Esophagus muscularis mucosa (tissue), 4 donors: Measurements from ENCODE around the gene RIN1. TPM values are rescaled to one million over a fixed set of nuclear protein-coding genes. Genes with fewer than 3 reads are reported as not detected.

ENCODE experiments used
- DNase-seq: peaks from one replicate; pipeline ENCODE4 v3.0.0-alpha.2; 2017; ENCODE audit errors: extremely low spot score
- H3K27ac ChIP-seq, 4 donors: fragments of 200-600 bp; sonication (generic); replicated peaks in 1 of 4; 1 replicate in 3 of 4; 2 replicates in 1 of 4; pipeline ENCODE4 v1.5.1; 2016 to 2019; ENCODE audit warnings: mild to moderate bottlenecking in 1 of 4
- H3K27me3 ChIP-seq, 4 donors: fragments of 200-600 bp; sonication (generic); one replicate each; pipeline versions ENCODE4 v1.5.1 to v1.6.0; 2016 to 2019
- H3K36me3 ChIP-seq, 4 donors: fragments of 200-600 bp; sonication (generic); one replicate each; pipeline ENCODE4 v1.5.1; 2016 to 2019
- H3K4me1 ChIP-seq, 4 donors: fragments of 200-600 bp; sonication (generic); one replicate each; pipeline ENCODE4 v1.5.1; 2016 to 2019
- H3K4me3 ChIP-seq, 4 donors: fragments of 200-600 bp; sonication (generic); 1 replicate in 2 of 4; 2 replicates in 2 of 4; pipeline ENCODE4 v1.5.1; 2016 to 2019; ENCODE audit warnings: mild to moderate bottlenecking in 4 of 4, moderate library complexity in 1 of 4
- H3K9me3 ChIP-seq, 4 donors: fragments of 200-600 bp; sonication (generic); 1 replicate in 3 of 4; 2 replicates in 1 of 4; pipeline ENCODE4 v1.5.1; 2016 to 2019
- CTCF ChIP-seq, 3 experiments: fragments of 200-600 bp in 2 of 3; fragments of 450-650 bp in 1 of 3; sonication (generic) in 2 of 3; IDR thresholded peaks; one replicate each; pipeline ENCODE4 v1.5.1; 2017 to 2019; ENCODE audit warnings: antibody characterized with exemption in 3 of 3, mild to moderate bottlenecking in 2 of 3, moderate library complexity in 1 of 3
- EP300 ChIP-seq: sonication (generic); formaldehyde crosslinking; IDR thresholded peaks from one replicate; pipeline ENCODE4 v1.6.1; 2017; ENCODE audit warnings: antibody characterized with exemption
- POLR2A ChIP-seq: fragments of 450-650 bp; IDR thresholded peaks from one replicate; pipeline ENCODE4 v1.6.1; 2017; ENCODE audit warnings: antibody characterized with exemption, moderate library complexity, mild to moderate bottlenecking, low read depth
- POLR2AphosphoS5 ChIP-seq, 2 donors: sonication (generic); formaldehyde crosslinking; IDR thresholded peaks; one replicate each; pipeline ENCODE4 v1.6.1; 2017; ENCODE audit warnings: antibody characterized with exemption in 2 of 2
- WGBS: methylation state at CpG from one replicate; pipeline ENCODE4 v1.1.5; 2018; 5-methylcytosine and 5-hydroxymethylcytosine counted together
- intact Hi-C: fragments of 100-400 bp; cut with DNase I; formaldehyde crosslinking; loops from one replicate; pipeline ENCODE4 v1.15.1; 2023
- total RNA-seq, 4 donors: library from RNA; depleted of rRNA; stranded (reverse); fragments of >200 nt; gene quantifications; one replicate each; pipeline versions ENCODE4 v1.1.0 to v1.2.1, GENCODE V29; 2016

The RIN1 gene
- total RNA-seq, 4 donors from 2014 or later = 3.1 to 6.6 (median 4.5) TPM

GRCh38 chr11:66293777-66294625, 42.2 kb downstream of the RIN1 start:
- no peak for DNase-seq
- Histone ChIP-seq H3K4me1 (peaks cover 12 to 25% (median 23%) of the 10 kb centered on the region in 4 donors), H3K9me3 (no peaks in the 10 kb centered on the region), H3K36me3 (no peaks in the 10 kb centered on the region), H3K27ac (no peak overlapping the region), H3K27me3 (peaks cover 2 to 71% (median 20%) of the 10 kb centered on the region in 4 donors), H3K4me3 (no peak overlapping the region)
- 74% methylated on average over 15 of the region's 30 CpGs for WGBS
- TF ChIP-seq POLR2AphosphoS5 (IDR thresholded peaks at IDR 0.05) (no peak), EP300 (no peak)
- intact Hi-C loops = no loop called here

GRCh38 chr11:66293352-66293751, 42.9 kb downstream of the RIN1 start:
- intact Hi-C loops = no loop called here
- H3K36me3 ChIP-seq = no peaks in the 10 kb centered on the region
- H3K27me3 ChIP-seq = peaks cover 2 to 70% (median 20%) of the 10 kb centered on the region in 4 donors
- WGBS = 79% methylated on average over 4 of the region's 4 CpGs
- no peak overlapping the region for H3K4me3 ChIP-seq
- TF ChIP-seq CTCF (IDR thresholded peaks at IDR 0.05) = no peak
- no peak for TF ChIP-seq POLR2AphosphoS5 (IDR thresholded peaks at IDR 0.05)
- no peaks in the 10 kb centered on the region for H3K9me3 ChIP-seq
- peaks cover 13 to 28% (median 24%) of the 10 kb centered on the region in 4 donors for H3K4me1 ChIP-seq
- H3K27ac ChIP-seq = no peak overlapping the region
- DNase-seq = no peak

DNA sequence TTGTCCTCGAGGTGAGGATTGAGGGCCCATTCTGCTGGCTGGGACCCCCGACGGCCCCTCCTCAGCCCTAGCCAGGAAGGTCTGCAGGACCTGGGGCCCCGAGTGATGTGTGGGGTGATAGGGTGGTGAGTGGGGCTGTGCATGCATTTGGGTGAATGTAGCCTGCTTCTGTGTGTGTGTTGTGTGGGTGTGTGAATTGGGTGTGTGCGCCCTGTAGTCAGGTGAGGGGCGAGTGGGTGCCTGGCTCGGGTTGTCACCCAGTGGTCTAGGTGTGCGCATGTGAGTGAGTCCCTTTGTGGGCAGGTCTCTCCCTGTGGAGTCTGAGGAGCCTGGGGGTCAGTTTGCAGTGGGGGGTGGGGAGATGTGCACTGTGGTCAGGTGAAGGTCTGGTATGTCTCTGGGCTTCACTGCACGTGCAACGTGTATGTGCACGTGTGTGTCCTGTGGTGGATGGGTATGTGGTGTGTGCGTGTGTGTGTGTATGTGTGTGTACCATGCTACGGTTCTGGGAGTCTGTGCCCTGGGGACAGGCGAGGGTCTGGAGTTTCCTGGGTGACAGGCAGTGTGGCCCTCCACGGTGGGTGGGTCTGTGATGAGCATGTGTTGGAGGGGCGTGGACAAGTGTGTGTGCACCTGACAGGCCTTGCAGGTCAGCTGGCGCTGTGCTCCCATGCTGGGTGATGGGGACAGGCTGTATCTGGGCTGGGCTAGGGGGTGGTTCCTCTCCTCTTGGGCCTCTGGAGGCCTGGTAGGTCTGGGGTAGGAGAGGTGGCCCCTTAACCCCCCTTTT, 43.5 kb downstream of the RIN1 start:
- intact Hi-C loops = no loop called here
- TF ChIP-seq EP300 (no peak), POLR2AphosphoS5 (IDR thresholded peaks at IDR 0.05) (no peak), POLR2A (no peak), CTCF (IDR thresholded peaks at IDR 0.05) (no peak)
- H3K27me3 ChIP-seq = peaks cover 2 to 64% (median 20%) of the 10 kb centered on the region in 4 donors

DNA sequence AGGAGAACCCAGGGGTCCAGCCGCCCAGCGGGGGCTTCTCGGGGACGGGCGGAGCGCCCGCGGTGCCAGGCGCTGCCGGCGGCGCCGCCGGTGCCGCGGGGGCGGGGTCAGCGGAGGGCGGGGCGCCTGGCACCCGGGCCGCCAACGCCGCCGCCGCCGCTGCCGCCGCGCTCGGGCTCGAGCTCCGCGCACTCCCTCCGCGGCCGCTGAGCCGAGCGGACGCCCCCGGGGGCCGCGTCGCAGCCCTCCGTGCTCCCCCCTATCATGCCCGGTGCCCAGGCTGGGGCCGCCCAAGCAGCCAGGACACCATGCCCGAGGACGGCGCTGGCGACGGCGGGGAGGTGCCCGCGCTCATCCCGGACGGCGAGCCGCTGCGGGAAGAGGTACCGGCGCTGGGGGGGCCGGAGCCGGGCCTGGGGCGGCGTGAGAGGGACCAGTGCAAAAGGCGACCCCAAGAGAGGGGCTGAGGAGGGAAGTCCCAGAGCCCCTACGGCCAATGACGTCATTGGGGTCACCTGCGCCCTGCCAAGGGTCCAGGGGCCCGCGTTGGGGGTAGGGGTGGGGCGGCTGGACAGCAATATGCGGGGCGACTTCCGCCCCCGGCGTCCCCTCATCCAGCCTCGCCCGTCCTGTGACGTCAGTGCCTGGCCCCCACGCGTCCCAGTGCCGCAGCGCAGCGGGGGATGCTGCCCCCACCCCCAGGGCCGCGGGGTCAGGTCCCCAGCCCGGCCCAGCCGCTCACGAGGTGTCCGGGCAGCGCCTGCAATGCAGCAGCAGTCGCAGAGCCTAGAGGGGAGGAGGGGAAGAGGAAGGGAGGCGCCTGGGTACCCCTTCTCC, 44.3 kb downstream of the RIN1 start, which contains the start of gene TMEM151A:
TSS of gene TMEM151A (plus strand) at position 189 of the 837 bp plus-strand sequence. CDS start at position 309, 120 bp downstream.
- TF ChIP-seq POLR2A = no peak
- TF ChIP-seq CTCF (IDR thresholded peaks at IDR 0.05) = no peak
- no peak for TF ChIP-seq EP300
- TF ChIP-seq POLR2AphosphoS5 (IDR thresholded peaks at IDR 0.05) = no peak
- Histone ChIP-seq H3K27me3 (peaks cover 2 to 59% (median 20%) of the 10 kb centered on the region in 4 donors), H3K36me3 (peaks cover 0 to 6% (median 0%) of the 10 kb centered on the region in 4 donors), H3K4me3 (peak within 1 kb of the TSS; percentile 47 to 63 (median 52)), H3K27ac (no peak within 1 kb of the TSS), H3K4me1 (peaks cover 26 to 42% (median 38%) of the 10 kb centered on the region in 4 donors), H3K9me3 (no peaks in the 10 kb centered on the region)
- WGBS = 7% methylated on average over 14 of the region's 95 CpGs
- intact Hi-C loops = no loop called here
- DNase-seq = no peak

More for the DNA sequence above, 43.5 kb downstream of the RIN1 start:
- peaks cover 20 to 34% (median 30%) of the 10 kb centered on the region in 4 donors for H3K4me1 ChIP-seq
- 65% methylated on average over 13 of the region's 17 CpGs for WGBS
- DNase-seq = no peak
- H3K9me3 ChIP-seq = no peaks in the 10 kb centered on the region
- H3K4me3 ChIP-seq = peak overlapping the region in 2 of 4 donors; percentile 53 to 63
- H3K36me3 ChIP-seq = no peaks in the 10 kb centered on the region
- no peak overlapping the region for H3K27ac ChIP-seq
